HEK293 (cell line): ENCODE results near the gene SKAP1.

Source experiments
- CTCF ChIP-seq: fragments of 450-650 bp; formaldehyde crosslinking; IDR thresholded peaks from 2 replicates; pipeline ENCODE4 v1.5.1; 2016; ENCODE audit warnings: missing biosample characterization, missing genetic modification characterization
- REST ChIP-seq: fragments of 450-650 bp; formaldehyde crosslinking; IDR thresholded peaks from 2 replicates; pipeline ENCODE4 v1.5.1; 2016; ENCODE audit warnings: missing biosample characterization, missing genetic modification characterization
- SCRT2 ChIP-seq: fragments of 450-650 bp; formaldehyde crosslinking; IDR thresholded peaks from 2 replicates; pipeline ENCODE4 v1.5.1; 2016; ENCODE audit warnings: missing biosample characterization, missing genetic modification characterization
- TRIM28 ChIP-seq: IDR thresholded peaks from 2 replicates; pipeline ENCODE4 v1.6.1; 2011; ENCODE audit warnings: low read length, control low read depth, borderline replicate concordance
- TSHZ1 ChIP-seq: fragments of 450-650 bp; formaldehyde crosslinking; IDR thresholded peaks from 2 replicates; pipeline ENCODE4 v1.5.1; 2016; ENCODE audit warnings: missing biosample characterization, missing genetic modification characterization, borderline replicate concordance
- YY1 ChIP-seq: fragments of 450-650 bp; formaldehyde crosslinking; IDR thresholded peaks from 2 replicates; pipeline ENCODE4 v1.5.1; 2018; ENCODE audit warnings: missing biosample characterization, missing genetic modification characterization
- ZFP37 ChIP-seq: fragments of 450-650 bp; formaldehyde crosslinking; IDR thresholded peaks from 2 replicates; pipeline ENCODE4 v1.5.1; 2016; ENCODE audit warnings: missing biosample characterization, missing genetic modification characterization
- ZNF423 ChIP-seq: fragments of 450-650 bp; formaldehyde crosslinking; IDR thresholded peaks from 2 replicates; pipeline ENCODE4 v1.5.1; 2016; ENCODE audit warnings: missing biosample characterization, missing genetic modification characterization
- ZNF449 ChIP-seq: fragments of 450-650 bp; formaldehyde crosslinking; IDR thresholded peaks from 2 replicates; pipeline ENCODE4 v1.5.1; 2017; ENCODE audit warnings: missing biosample characterization, mild to moderate bottlenecking, missing genetic modification characterization, moderate library complexity
- ZNF747 ChIP-seq: fragments of 450-650 bp; formaldehyde crosslinking; IDR thresholded peaks from 2 replicates; pipeline ENCODE4 v1.5.1; 2016; ENCODE audit warnings: missing biosample characterization, missing genetic modification characterization
- ZNF785 ChIP-seq: fragments of 450-650 bp; formaldehyde crosslinking; IDR thresholded peaks from 2 replicates; pipeline ENCODE4 v1.5.1; 2016; ENCODE audit warnings: missing biosample characterization, missing genetic modification characterization

GRCh38 chr17:48382989-48383388 lies 47.0 kb downstream of the SKAP1 start:
- TF ChIP-seq CTCF (no peak), ZNF785 (tag by site-specific recombination) (no peak), ZFP37 (no peak), SCRT2 (no peak), YY1 (tag by site-specific recombination) (no peak), REST (tag by site-specific recombination) (no peak), ZNF423 (tag by site-specific recombination) (no peak), TRIM28 (no peak), ZNF747 (no peak), ZNF449 (tag by site-specific recombination) (no peak), TSHZ1 (no peak)
